Muscle layer of colon (tissue), 2 donors: ENCODE results near the gene KCNJ1.

Source experiments
- H3K27ac ChIP-seq: one replicate; pipeline ENCODE4 v1.7.0; 2013; ENCODE audit warnings: low read depth, mild to moderate bottlenecking, low read length, moderate library complexity
- H3K27me3 ChIP-seq, 2 donors: one replicate each; pipeline ENCODE4 v1.7.0; 2013; ENCODE audit warnings: low read length in 2 of 2, mild to moderate bottlenecking in 2 of 2; ENCODE audit not compliant: insufficient read depth in 2 of 2, control insufficient read depth in 1 of 2
- H3K36me3 ChIP-seq: one replicate; pipeline ENCODE4 v1.7.0; 2013; ENCODE audit warnings: mild to moderate bottlenecking, low read length; ENCODE audit not compliant: insufficient read depth
- H3K4me1 ChIP-seq: one replicate; pipeline ENCODE4 v1.7.0; 2013; ENCODE audit warnings: mild to moderate bottlenecking, low read length; ENCODE audit not compliant: insufficient read depth
- H3K4me3 ChIP-seq, 2 donors: one replicate each; pipeline ENCODE4 v1.7.0; 2013; ENCODE audit warnings: low read length in 2 of 2, low read depth in 1 of 2, mild to moderate bottlenecking in 1 of 2, moderate library complexity in 1 of 2
- H3K9ac ChIP-seq: one replicate; pipeline ENCODE4 v1.7.0; 2013; ENCODE audit warnings: low read length
- H3K9me3 ChIP-seq: one replicate; pipeline ENCODE4 v1.7.0; 2013; ENCODE audit warnings: mild to moderate bottlenecking, low read length
- donor health status: abdominal sarcoma.
- donor health status: Adenocarcinoma of cecum.

KCNJ1 gene

GRCh38 chr11:128840783-128841182 lies 26.3 kb downstream of the KCNJ1 start:
- Histone ChIP-seq H3K4me3 (no peak overlapping the region), H3K27me3 (no peaks in the 10 kb centered on the region), H3K27ac (no peak overlapping the region), H3K9ac (no peak overlapping the region), H3K36me3 (no peaks in the 10 kb centered on the region), H3K9me3 (no peaks in the 10 kb centered on the region), H3K4me1 (no peaks in the 10 kb centered on the region)

GRCh38 chr11:128840137-128840536 lies 27.0 kb downstream of the KCNJ1 start:
- H3K4me1 ChIP-seq: no peaks in the 10 kb centered on the region
- no peaks in the 10 kb centered on the region for H3K27me3 ChIP-seq

GRCh38 chr11:128839081-128839480 lies 28.0 kb downstream of the KCNJ1 start:
- Histone ChIP-seq H3K4me3 (no peak overlapping the region), H3K9me3 (no peaks in the 10 kb centered on the region), H3K9ac (no peak overlapping the region), H3K4me1 (no peaks in the 10 kb centered on the region), H3K27me3 (no peaks in the 10 kb centered on the region), H3K36me3 (no peaks in the 10 kb centered on the region), H3K27ac (no peak overlapping the region)

More at GRCh38 chr11:128840137-128840536, 27.0 kb downstream of the KCNJ1 start:
- Histone ChIP-seq H3K9ac (no peak overlapping the region), H3K27ac (no peak overlapping the region), H3K9me3 (no peaks in the 10 kb centered on the region), H3K36me3 (no peaks in the 10 kb centered on the region), H3K4me3 (no peak overlapping the region)

GRCh38 chr11:128837627-128838026 lies 29.5 kb downstream of the KCNJ1 start:
- Histone ChIP-seq H3K4me3 (no peak overlapping the region), H3K27ac (no peak overlapping the region), H3K4me1 (no peaks in the 10 kb centered on the region), H3K9me3 (no peaks in the 10 kb centered on the region), H3K36me3 (no peaks in the 10 kb centered on the region), H3K9ac (no peak overlapping the region), H3K27me3 (no peaks in the 10 kb centered on the region)

GRCh38 chr11:128835741-128836430 lies 31.2 kb downstream of the KCNJ1 start:
- no peak overlapping the region for H3K4me3 ChIP-seq

GRCh38 chr11:128834157-128834556 lies 32.9 kb downstream of the KCNJ1 start:
- no peak overlapping the region for H3K9ac ChIP-seq
- no peaks in the 10 kb centered on the region for H3K36me3 ChIP-seq
- no peaks in the 10 kb centered on the region for H3K27me3 ChIP-seq
- no peak overlapping the region for H3K27ac ChIP-seq
- H3K4me1 ChIP-seq: no peaks in the 10 kb centered on the region
- no peaks in the 10 kb centered on the region for H3K9me3 ChIP-seq
- no peak overlapping the region for H3K4me3 ChIP-seq

More at GRCh38 chr11:128835741-128836430, 31.2 kb downstream of the KCNJ1 start:
- no peaks in the 10 kb centered on the region for H3K4me1 ChIP-seq
- H3K9me3 ChIP-seq: no peaks in the 10 kb centered on the region
- no peak overlapping the region for H3K27ac ChIP-seq
- H3K36me3 ChIP-seq: no peaks in the 10 kb centered on the region
- no peaks in the 10 kb centered on the region for H3K27me3 ChIP-seq
- H3K9ac ChIP-seq: no peak overlapping the region

GRCh38 chr11:128832121-128832497 lies 35.0 kb downstream of the KCNJ1 start:
- no peaks in the 10 kb centered on the region for H3K9me3 ChIP-seq
- H3K27me3 ChIP-seq: no peaks in the 10 kb centered on the region
- H3K36me3 ChIP-seq: no peaks in the 10 kb centered on the region
- no peak overlapping the region for H3K9ac ChIP-seq
- H3K4me1 ChIP-seq: no peaks in the 10 kb centered on the region
- H3K27ac ChIP-seq: no peak overlapping the region
- no peak overlapping the region for H3K4me3 ChIP-seq

- no peaks in the 10 kb centered on the region for H3K4me1 ChIP-seq
- H3K27me3 ChIP-seq: no peaks in the 10 kb centered on the region
- H3K9me3 ChIP-seq: no peaks in the 10 kb centered on the region
- no peak overlapping the region for H3K27ac ChIP-seq
- no peak overlapping the region for H3K9ac ChIP-seq
- no peak overlapping the region for H3K4me3 ChIP-seq
- no peaks in the 10 kb centered on the region for H3K36me3 ChIP-seq
These were observed 35.6 kb downstream of the KCNJ1 start for GRCh38 chr11:128831174-128832120.

GRCh38 chr11:128830290-128831173 lies 36.6 kb downstream of the KCNJ1 start:
- no peak overlapping the region for H3K9ac ChIP-seq
- H3K4me1 ChIP-seq: no peaks in the 10 kb centered on the region
- H3K4me3 ChIP-seq: no peak overlapping the region
- no peaks in the 10 kb centered on the region for H3K27me3 ChIP-seq
- H3K27ac ChIP-seq: no peak overlapping the region
- no peaks in the 10 kb centered on the region for H3K9me3 ChIP-seq
- H3K36me3 ChIP-seq: no peaks in the 10 kb centered on the region

- no peak overlapping the region for H3K9ac ChIP-seq
- no peak overlapping the region for H3K27ac ChIP-seq
- no peaks in the 10 kb centered on the region for H3K27me3 ChIP-seq
- H3K36me3 ChIP-seq: no peaks in the 10 kb centered on the region
- H3K4me3 ChIP-seq: no peak overlapping the region
- H3K4me1 ChIP-seq: no peaks in the 10 kb centered on the region
- H3K9me3 ChIP-seq: no peaks in the 10 kb centered on the region
These were observed 38.7 kb downstream of the KCNJ1 start for GRCh38 chr11:128828350-128828749.
